ENCODE measurements around the gene RIF1.

- TF ChIP-seq CTCF (IDR thresholded peaks at IDR 0.05; ENCODE audit: insufficient read depth, low read length, poor library complexity, severe bottlenecking) (peak; percentile 36), EZH2phosphoT487 (conservative IDR thresholded peaks at IDR 0.05; ENCODE audit: low read length) (no peak)
Measured at GRCh38 chr2:151409601-151410484, at the start of gene RIF1.
